WTC11 (cell line): ENCODE measurements around the gene STK24. TPM values are rescaled to one million over a fixed set of nuclear protein-coding genes. Genes with fewer than 3 reads are reported as not detected.
A peak's percentile ranks its signal among the peaks of the same experiment; 100 is the strongest.

ENCODE experiments used
- ATAC-seq: fragments of 200-7000 bp; cut with Tn5 transposase; 2 replicates; pipeline ENCODE4 v1.10.0; 2021; ENCODE audit warnings: mild to moderate bottlenecking, moderate library complexity
- CTCF ChIA-PET: fragments of 300-600 bp; sonication (Branson Sonifier 250); formaldehyde crosslinking; loops from one replicate; lab custom pipeline; 2021; ENCODE audit warnings: antibody characterized with exemption; lab: Charles Lee
- POLR2A ChIA-PET: fragments of 350-600 bp; sonication (Branson Sonifier 250); formaldehyde crosslinking; loops from one replicate; lab custom pipeline; 2021; ENCODE audit warnings: antibody characterized with exemption; lab: Charles Lee
- DNase-seq: peaks from one replicate; pipeline ENCODE4 v3.0.0; 2021; ENCODE audit warnings: low spot score
- H3K27ac Mint-ChIP-seq: 2 replicates; pipeline ENCODE4 v1.8.0; 2021; ENCODE audit warnings: mixed read lengths
- H3K27me3 Mint-ChIP-seq: 2 replicates; pipeline ENCODE4 v1.8.0; 2021; ENCODE audit warnings: low read depth, mild to moderate bottlenecking, moderate library complexity, mixed read lengths
- H3K36me3 Mint-ChIP-seq: 2 replicates; pipeline ENCODE4 v1.8.0; 2021; ENCODE audit warnings: mixed read lengths
- H3K4me1 Mint-ChIP-seq: 2 replicates; pipeline ENCODE4 v1.8.0; 2022; ENCODE audit warnings: mixed read lengths
- H3K4me3 Mint-ChIP-seq: 2 replicates; pipeline ENCODE4 v1.8.0; 2021; ENCODE audit warnings: mild to moderate bottlenecking, moderate library complexity, mixed read lengths
- H3K9me3 Mint-ChIP-seq: 2 replicates; pipeline ENCODE4 v1.8.0; 2021; ENCODE audit warnings: mixed read lengths
- AFF4 ChIP-seq: sonication (generic); formaldehyde crosslinking; IDR thresholded peaks from 2 replicates; pipeline ENCODE4 v1.8.1; 2023; ENCODE audit warnings: mild to moderate bottlenecking, missing genetic modification reagents, borderline replicate concordance
- CREB1 ChIP-seq: sonication (generic); formaldehyde crosslinking; IDR thresholded peaks from 2 replicates; pipeline ENCODE4 v1.8.0; 2023; ENCODE audit warnings: mild to moderate bottlenecking, missing genetic modification reagents
- CREM ChIP-seq: sonication (generic); formaldehyde crosslinking; IDR thresholded peaks from 2 replicates; pipeline ENCODE4 v1.8.1; 2022; ENCODE audit warnings: mild to moderate bottlenecking, missing genetic modification reagents, moderate library complexity
- CTCF ChIP-seq: fragments of 200-600 bp; IDR thresholded peaks from 2 replicates; pipeline ENCODE4 v1.8.0; 2022; ENCODE audit warnings: antibody characterized with exemption
- KAT7 ChIP-seq: sonication (generic); formaldehyde crosslinking; IDR thresholded peaks from 2 replicates; pipeline ENCODE4 v1.8.1; 2023; ENCODE audit warnings: missing genetic modification reagents, mild to moderate bottlenecking, borderline replicate concordance
- MXD4 ChIP-seq: fragments of 250-450 bp; sonication (Bioruptor Pico); IDR thresholded peaks from 2 replicates; pipeline ENCODE4 v1.8.0; 2021; ENCODE audit warnings: mild to moderate bottlenecking, moderate library complexity, borderline replicate concordance
- MYBL2 ChIP-seq: sonication (generic); formaldehyde crosslinking; IDR thresholded peaks from 2 replicates; pipeline ENCODE4 v1.8.1; 2023; ENCODE audit warnings: mild to moderate bottlenecking, moderate library complexity, missing genetic modification reagents
- NFE2L1 ChIP-seq: sonication (generic); formaldehyde crosslinking; IDR thresholded peaks from 2 replicates; pipeline ENCODE4 v1.8.1; 2023; ENCODE audit warnings: missing genetic modification reagents
- NR2C2 ChIP-seq: sonication (generic); formaldehyde crosslinking; IDR thresholded peaks from 2 replicates; pipeline ENCODE4 v1.8.0; 2022; ENCODE audit warnings: mild to moderate bottlenecking, missing genetic modification reagents
- NR3C1 ChIP-seq: sonication (generic); formaldehyde crosslinking; conservative IDR thresholded peaks from 2 replicates; pipeline ENCODE4 v1.8.1; 2023; ENCODE audit warnings: low read depth, mild to moderate bottlenecking, missing genetic modification reagents
- OVOL2 ChIP-seq: fragments of 250-450 bp; sonication (Bioruptor Pico); IDR thresholded peaks from 2 replicates; pipeline ENCODE4 v1.9.0; 2021; ENCODE audit warnings: mild to moderate bottlenecking, borderline replicate concordance
- PRRX2 ChIP-seq: fragments of 250-450 bp; sonication (Bioruptor Pico); IDR thresholded peaks from 2 replicates; pipeline ENCODE4 v1.8.0; 2021; ENCODE audit warnings: mild to moderate bottlenecking
- RELA ChIP-seq: sonication (generic); formaldehyde crosslinking; IDR thresholded peaks from 2 replicates; pipeline ENCODE4 v1.8.1; 2022; ENCODE audit warnings: missing genetic modification reagents, mild to moderate bottlenecking, borderline replicate concordance
- TCF7 ChIP-seq: sonication (generic); formaldehyde crosslinking; IDR thresholded peaks from 2 replicates; pipeline ENCODE4 v1.8.0; 2022; ENCODE audit warnings: mild to moderate bottlenecking, low read depth, missing genetic modification reagents, moderate library complexity
- ZNF121 ChIP-seq: sonication (generic); formaldehyde crosslinking; IDR thresholded peaks from 2 replicates; pipeline ENCODE4 v1.8.0; 2023; ENCODE audit warnings: missing genetic modification reagents
- ZNF263 ChIP-seq: sonication (generic); formaldehyde crosslinking; IDR thresholded peaks from 2 replicates; pipeline ENCODE4 v1.8.1; 2022; ENCODE audit warnings: low read depth, mild to moderate bottlenecking, moderate library complexity, missing genetic modification reagents
- ZNF281 ChIP-seq: sonication (generic); formaldehyde crosslinking; IDR thresholded peaks from 2 replicates; pipeline ENCODE4 v1.8.0; 2023; ENCODE audit warnings: mild to moderate bottlenecking, missing genetic modification reagents
- ZNF423 ChIP-seq: fragments of 250-450 bp; sonication (Bioruptor Pico); IDR thresholded peaks from 2 replicates; pipeline ENCODE4 v2.1.2; 2022; ENCODE audit warnings: mild to moderate bottlenecking, moderate library complexity
- ZNF512 ChIP-seq: sonication (generic); formaldehyde crosslinking; IDR thresholded peaks from 2 replicates; pipeline ENCODE4 v1.8.1; 2022; ENCODE audit warnings: missing genetic modification reagents, borderline replicate concordance
- total RNA-seq: library from RNA; stranded (reverse); gene quantifications from 3 replicates; pipeline ENCODE4 v1.2.3, GENCODE V29; 2021

STK24 gene
- total RNA-seq, 1 experiment from 2014 or later, result 138 TPM

- no peak for TF ChIP-seq ZNF512 (CRISPR knock-in tag)
- TF ChIP-seq RELA (CRISPR knock-in tag), result no peak
- TF ChIP-seq CREB1 (CRISPR knock-in tag), result no peak
- TF ChIP-seq NR3C1 (CRISPR knock-in tag), result no peak
- no peak for TF ChIP-seq MXD4 (CRISPR knock-in tag)
- TF ChIP-seq CREM (CRISPR knock-in tag), result no peak
- no peak for TF ChIP-seq OVOL2 (CRISPR knock-in tag)
- TF ChIP-seq CTCF, result no peak
- TF ChIP-seq, all 79 proteins: peak for 0
Measured at GRCh38 chr13:98504029-98504351, 72.9 kb downstream of the STK24 start (continued).

- ChIA-PET CTCF (interaction anchor here (0.7 to 1.3 kb wide), 3 partner anchors 94 to 170 kb away, joined by 3 read pairs; no protein-coding TSS in a partner anchor), POLR2A (interaction anchor here (0.6 to 0.8 kb wide), 2 partner anchors 19 to 63 kb away, joined by 3 read pairs; no protein-coding TSS in a partner anchor)
- Mint-ChIP-seq H3K4me1 (peaks cover 72% of the 10 kb centered on the region), H3K27me3 (no peaks in the 10 kb centered on the region), H3K36me3 (peaks cover 13% of the 10 kb centered on the region), H3K9me3 (no peaks in the 10 kb centered on the region), H3K4me3 (no peak overlapping the region), H3K27ac (peak overlapping the region; percentile 35; the same call in 1 of the 2 replicates)
- ATAC-seq, result no peak
- no peak for DNase-seq
- TF ChIP-seq AFF4 (CRISPR knock-in tag) (no peak), ZNF423 (CRISPR knock-in tag) (no peak), TCF7 (CRISPR knock-in tag) (no peak), MYBL2 (CRISPR knock-in tag) (no peak), PRRX2 (CRISPR knock-in tag) (no peak), KAT7 (CRISPR knock-in tag) (no peak), NR2C2 (CRISPR knock-in tag) (no peak), ZNF121 (CRISPR knock-in tag) (no peak), ZNF512 (CRISPR knock-in tag) (no peak), CTCF (no peak), ZNF263 (CRISPR knock-in tag) (no peak), OVOL2 (CRISPR knock-in tag) (no peak), ZNF281 (CRISPR knock-in tag) (no peak), NFE2L1 (CRISPR knock-in tag) (no peak)
Measured at GRCh38 chr13:98503175-98504028, 73.5 kb downstream of the STK24 start.
